Measurements from ENCODE around the gene TRMU. TPM values are rescaled to one million over a fixed set of nuclear protein-coding genes. Genes with fewer than 3 reads are reported as not detected.
"Not testable (repeated sequence)": the region's sequence is repeated elsewhere in the genome, so short reads cannot be mapped to it uniquely, and the experiment has no call there.

TRMU gene
- total RNA-seq, 1 donor from 2014 or later = 38.2 TPM

DNA sequence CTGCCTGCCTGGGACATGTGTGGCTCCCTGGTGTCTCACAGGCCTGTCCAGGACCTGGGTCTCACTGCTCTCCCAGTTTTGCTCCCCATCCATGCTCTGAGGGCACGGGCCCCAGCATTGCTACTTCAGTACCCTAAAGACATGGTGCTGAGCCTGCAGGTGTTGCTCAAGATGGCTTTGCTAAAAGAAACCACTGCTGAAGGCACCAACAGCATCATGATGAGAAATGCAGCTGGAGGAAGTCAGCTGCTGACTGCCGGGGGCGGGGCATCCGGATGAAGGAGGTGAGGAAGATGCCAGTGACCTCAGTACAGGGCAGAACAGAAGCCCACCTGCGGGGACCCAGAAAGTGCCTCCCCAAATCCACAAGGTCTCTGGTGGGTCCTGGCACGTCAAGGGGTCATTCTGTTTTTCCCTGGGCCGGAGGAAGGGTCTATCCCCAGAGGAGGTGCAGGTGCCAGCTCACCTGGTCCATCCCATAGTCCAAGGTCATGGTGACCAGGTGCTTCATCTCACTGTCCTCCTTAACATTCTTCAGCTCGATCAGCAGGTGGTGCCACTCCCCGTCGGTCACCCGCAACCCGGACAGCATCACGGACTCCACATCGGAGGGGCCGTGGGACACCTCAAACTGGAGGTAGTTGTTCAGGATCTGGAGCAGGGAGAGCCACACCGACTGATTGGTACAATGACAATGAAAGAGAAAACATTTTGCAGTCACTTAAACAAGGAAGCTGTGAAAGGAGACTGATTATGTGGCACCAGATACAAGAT, 63.9 kb downstream of the TRMU start:
- H3K4me1 Mint-ChIP-seq (ENCODE audit: unreplicated experiment) = no peaks in the 10 kb centered on the region
- no peaks in the 10 kb centered on the region for H3K27me3 Mint-ChIP-seq (ENCODE audit: unreplicated experiment)
- DNase-seq (ENCODE audit: extremely low spot score, unreplicated experiment) = no peak

DNA sequence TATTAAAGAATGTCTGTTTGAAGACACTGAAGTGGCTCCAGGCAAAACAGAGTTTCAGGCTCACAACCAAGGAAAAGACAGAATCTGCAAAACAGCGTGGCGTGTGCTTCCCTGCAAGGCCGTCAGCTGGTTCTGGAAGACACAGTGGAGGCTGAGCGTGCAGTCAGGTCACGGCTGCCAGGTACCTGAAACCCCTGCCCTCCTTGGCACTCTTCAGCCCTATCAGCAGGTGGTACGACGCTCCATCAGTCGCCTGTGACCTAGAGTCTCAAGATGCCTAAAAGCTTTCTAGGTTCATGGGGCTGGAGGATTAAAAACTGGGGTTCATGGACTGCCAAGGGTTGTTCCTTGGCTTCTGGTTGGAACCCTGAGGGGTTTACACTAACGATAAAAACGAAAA, 65.9 kb downstream of the TRMU start:
- Mint-ChIP-seq H3K9me3 (ENCODE audit: unreplicated experiment) (no peaks in the 10 kb centered on the region), H3K4me1 (ENCODE audit: unreplicated experiment) (no peaks in the 10 kb centered on the region), H3K27me3 (ENCODE audit: unreplicated experiment) (no peaks in the 10 kb centered on the region), H3K4me3 (ENCODE audit: unreplicated experiment) (no peak overlapping the region), H3K36me3 (ENCODE audit: unreplicated experiment) (peaks cover 2% of the 10 kb centered on the region), H3K27ac (ENCODE audit: unreplicated experiment) (no peak overlapping the region)
- no peak for DNase-seq (ENCODE audit: extremely low spot score, unreplicated experiment)
- TF ChIP-seq, protein P1, sequence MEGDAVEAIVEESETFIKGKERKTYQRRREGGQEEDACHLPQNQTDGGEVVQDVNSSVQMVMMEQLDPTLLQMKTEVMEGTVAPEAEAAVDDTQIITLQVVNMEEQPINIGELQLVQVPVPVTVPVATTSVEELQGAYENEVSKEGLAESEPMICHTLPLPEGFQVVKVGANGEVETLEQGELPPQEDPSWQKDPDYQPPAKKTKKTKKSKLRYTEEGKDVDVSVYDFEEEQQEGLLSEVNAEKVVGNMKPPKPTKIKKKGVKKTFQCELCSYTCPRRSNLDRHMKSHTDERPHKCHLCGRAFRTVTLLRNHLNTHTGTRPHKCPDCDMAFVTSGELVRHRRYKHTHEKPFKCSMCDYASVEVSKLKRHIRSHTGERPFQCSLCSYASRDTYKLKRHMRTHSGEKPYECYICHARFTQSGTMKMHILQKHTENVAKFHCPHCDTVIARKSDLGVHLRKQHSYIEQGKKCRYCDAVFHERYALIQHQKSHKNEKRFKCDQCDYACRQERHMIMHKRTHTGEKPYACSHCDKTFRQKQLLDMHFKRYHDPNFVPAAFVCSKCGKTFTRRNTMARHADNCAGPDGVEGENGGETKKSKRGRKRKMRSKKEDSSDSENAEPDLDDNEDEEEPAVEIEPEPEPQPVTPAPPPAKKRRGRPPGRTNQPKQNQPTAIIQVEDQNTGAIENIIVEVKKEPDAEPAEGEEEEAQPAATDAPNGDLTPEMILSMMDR (IDR thresholded peaks at IDR 0.05) = no peak

More for the DNA sequence above, 63.9 kb downstream of the TRMU start:
- Mint-ChIP-seq H3K27ac (ENCODE audit: unreplicated experiment) (no peak overlapping the region), H3K4me3 (ENCODE audit: unreplicated experiment) (no peak overlapping the region), H3K9me3 (ENCODE audit: unreplicated experiment) (no peaks in the 10 kb centered on the region), H3K36me3 (ENCODE audit: unreplicated experiment) (peaks cover 2% of the 10 kb centered on the region)
- TF ChIP-seq, protein P1 (IDR thresholded peaks at IDR 0.05) = no peak

DNA sequence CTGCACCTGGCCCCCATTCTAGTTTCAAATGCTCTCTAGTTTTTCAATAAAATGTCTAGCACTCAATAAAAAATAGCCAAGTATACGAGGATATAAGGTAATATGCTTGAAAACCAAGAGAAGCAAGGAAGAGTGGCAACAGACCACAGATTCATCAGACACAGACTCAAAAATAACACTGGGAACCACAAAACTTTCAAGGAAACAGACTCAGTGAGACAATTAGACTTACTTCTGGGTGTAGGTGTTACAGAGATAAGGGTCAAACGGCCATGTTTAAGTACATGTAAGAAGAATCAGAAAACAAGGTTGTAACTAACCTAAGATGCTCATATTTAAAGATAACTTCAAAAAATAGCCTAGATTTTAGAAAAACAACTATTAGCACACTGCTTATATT, 67.0 kb downstream of the TRMU start:
- no peak overlapping the region for H3K27ac Mint-ChIP-seq (ENCODE audit: unreplicated experiment)
- no peaks in the 10 kb centered on the region for H3K9me3 Mint-ChIP-seq (ENCODE audit: unreplicated experiment)
- no peak for DNase-seq (ENCODE audit: extremely low spot score, unreplicated experiment)
- no peaks in the 10 kb centered on the region for H3K27me3 Mint-ChIP-seq (ENCODE audit: unreplicated experiment)
- H3K36me3 Mint-ChIP-seq (ENCODE audit: unreplicated experiment) = peaks cover 2% of the 10 kb centered on the region
- H3K4me1 Mint-ChIP-seq (ENCODE audit: unreplicated experiment) = no peaks in the 10 kb centered on the region
- TF ChIP-seq, protein P1 (IDR thresholded peaks at IDR 0.05) = no peak
- H3K4me3 Mint-ChIP-seq (ENCODE audit: unreplicated experiment) = no peak overlapping the region

DNA sequence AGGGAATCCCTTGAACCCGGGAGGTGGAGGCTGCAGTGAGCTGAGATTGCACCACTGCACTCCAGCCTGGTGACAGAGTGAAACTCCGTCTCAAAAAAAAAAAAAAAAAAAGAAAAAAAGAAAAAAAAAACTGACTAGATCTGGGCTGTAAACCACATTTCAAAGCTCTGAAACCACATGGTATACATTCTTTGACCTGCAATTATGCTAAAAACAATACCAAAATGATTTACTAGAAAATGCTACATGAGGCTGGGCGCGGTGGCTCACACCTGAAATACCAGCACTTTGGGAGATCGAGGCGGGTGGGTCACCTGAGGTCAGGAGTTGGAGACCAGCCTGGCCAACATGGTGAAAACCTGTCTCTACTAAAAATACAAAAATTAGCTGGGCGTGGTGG, 68.4 kb downstream of the TRMU start:
- not testable (repeated sequence) for H3K4me3 Mint-ChIP-seq (ENCODE audit: unreplicated experiment); H3K9me3 Mint-ChIP-seq (ENCODE audit: unreplicated experiment); DNase-seq (ENCODE audit: extremely low spot score, unreplicated experiment); H3K36me3 Mint-ChIP-seq (ENCODE audit: unreplicated experiment); H3K27ac Mint-ChIP-seq (ENCODE audit: unreplicated experiment); H3K4me1 Mint-ChIP-seq (ENCODE audit: unreplicated experiment); H3K27me3 Mint-ChIP-seq (ENCODE audit: unreplicated experiment)

DNA sequence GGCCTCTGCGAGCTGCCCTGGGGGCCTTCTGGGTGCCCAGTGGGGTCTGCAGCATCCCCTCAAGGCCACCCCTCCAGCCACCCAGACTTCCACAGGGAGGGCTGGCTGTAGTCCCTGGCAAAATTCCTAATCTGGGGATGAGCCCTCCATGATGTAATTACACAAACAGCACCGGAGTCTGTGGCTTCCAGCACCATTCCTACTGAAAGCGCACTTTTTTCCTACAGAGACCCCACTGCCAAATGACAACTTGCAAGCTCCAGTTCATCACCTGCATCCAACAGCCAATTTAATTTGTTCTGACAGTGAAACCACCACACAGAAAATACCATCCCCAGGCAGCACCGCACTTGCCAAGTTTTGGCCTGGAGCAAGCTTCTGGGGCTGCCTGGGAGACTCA, 70.4 kb downstream of the TRMU start:
- TF ChIP-seq, protein P1 (IDR thresholded peaks at IDR 0.05) = no peak
- Mint-ChIP-seq H3K9me3 (ENCODE audit: unreplicated experiment) (no peaks in the 10 kb centered on the region), H3K27ac (ENCODE audit: unreplicated experiment) (no peak overlapping the region), H3K4me3 (ENCODE audit: unreplicated experiment) (no peak overlapping the region), H3K27me3 (ENCODE audit: unreplicated experiment) (no peaks in the 10 kb centered on the region), H3K36me3 (ENCODE audit: unreplicated experiment) (peaks cover 2% of the 10 kb centered on the region), H3K4me1 (ENCODE audit: unreplicated experiment) (no peaks in the 10 kb centered on the region)
- no peak for DNase-seq (ENCODE audit: extremely low spot score, unreplicated experiment)

Data from osteocyte (in vitro differentiated cells).